Activated T-cell treated with anti-CD3 and anti-CD28 coated beads, Interleukin-2, amount 50 U/mL, for 24 hours (primary cell): Measurements from ENCODE around the gene ZFAND6.
A peak's percentile ranks its signal among the peaks of the same experiment; 100 is the strongest.

Experiments used
- DNase-seq: peaks from one replicate; pipeline ENCODE4 v3.0.0-alpha.2; 2020
- H3K27ac Mint-ChIP-seq: 2 replicates; pipeline ENCODE4 v1.8.0; 2020; ENCODE audit warnings: mild to moderate bottlenecking, mixed read lengths
- H3K27me3 Mint-ChIP-seq: 2 replicates; pipeline ENCODE4 v1.8.0; 2020; ENCODE audit warnings: mixed read lengths
- H3K36me3 Mint-ChIP-seq: 2 replicates; pipeline ENCODE4 v1.8.0; 2020; ENCODE audit warnings: low read depth, mixed read lengths
- H3K4me1 Mint-ChIP-seq: 2 replicates; pipeline ENCODE4 v1.8.0; 2020; ENCODE audit warnings: low read depth, mixed read lengths
- H3K4me3 Mint-ChIP-seq: 2 replicates; pipeline ENCODE4 v1.8.0; 2020; ENCODE audit warnings: mild to moderate bottlenecking, moderate library complexity, mixed read lengths
- H3K9me3 Mint-ChIP-seq: 2 replicates; pipeline ENCODE4 v1.8.0; 2020; ENCODE audit warnings: mixed read lengths

ZFAND6 gene

GRCh38 chr15:80068578-80068977 lies 9.1 kb downstream of the ZFAND6 start:
- H3K36me3 Mint-ChIP-seq = peaks cover 4% of the 10 kb centered on the region
- no peak overlapping the region for H3K27ac Mint-ChIP-seq
- H3K9me3 Mint-ChIP-seq = no peaks in the 10 kb centered on the region
- no peaks in the 10 kb centered on the region for H3K27me3 Mint-ChIP-seq
- no peak for DNase-seq
- H3K4me1 Mint-ChIP-seq = peaks cover 66% of the 10 kb centered on the region
- H3K4me3 Mint-ChIP-seq = no peak overlapping the region

- Mint-ChIP-seq H3K27ac (no peak overlapping the region), H3K4me3 (no peak overlapping the region), H3K4me1 (peaks cover 75% of the 10 kb centered on the region), H3K9me3 (no peaks in the 10 kb centered on the region), H3K36me3 (peaks cover 8% of the 10 kb centered on the region), H3K27me3 (no peaks in the 10 kb centered on the region)
- no peak for DNase-seq
Observed at GRCh38 chr15:80070840-80071239, 11.4 kb downstream of the ZFAND6 start.

GRCh38 chr15:80071652-80072051 lies 12.2 kb downstream of the ZFAND6 start:
- Mint-ChIP-seq H3K27ac (peak overlapping the region; percentile 10), H3K4me3 (peak overlapping the region; percentile 9), H3K4me1 (peaks cover 81% of the 10 kb centered on the region), H3K9me3 (no peaks in the 10 kb centered on the region), H3K27me3 (no peaks in the 10 kb centered on the region), H3K36me3 (peaks cover 8% of the 10 kb centered on the region)
- no peak for DNase-seq

GRCh38 chr15:80072285-80072994 lies 13.0 kb downstream of the ZFAND6 start:
- H3K27me3 Mint-ChIP-seq = no peaks in the 10 kb centered on the region
- no peak for DNase-seq
- H3K4me3 Mint-ChIP-seq = peak overlapping the region; percentile 88
- peaks cover 84% of the 10 kb centered on the region for H3K4me1 Mint-ChIP-seq
- H3K36me3 Mint-ChIP-seq = peaks cover 12% of the 10 kb centered on the region
- peak overlapping the region; percentile 69 for H3K27ac Mint-ChIP-seq
- H3K9me3 Mint-ChIP-seq = no peaks in the 10 kb centered on the region

- DNase-seq = no peak
- H3K27me3 Mint-ChIP-seq = no peaks in the 10 kb centered on the region
- H3K27ac Mint-ChIP-seq = no peak overlapping the region
- peaks cover 87% of the 10 kb centered on the region for H3K4me1 Mint-ChIP-seq
- H3K36me3 Mint-ChIP-seq = peaks cover 16% of the 10 kb centered on the region
- peak overlapping the region; percentile 88 for H3K4me3 Mint-ChIP-seq
- H3K9me3 Mint-ChIP-seq = no peaks in the 10 kb centered on the region
Observed at GRCh38 chr15:80073197-80073596, 13.7 kb downstream of the ZFAND6 start.

- no peak overlapping the region for H3K4me3 Mint-ChIP-seq
Observed at GRCh38 chr15:80076321-80077318, 17.1 kb downstream of the ZFAND6 start.

GRCh38 chr15:80081390-80081789 lies 21.9 kb downstream of the ZFAND6 start:
- peaks cover 46% of the 10 kb centered on the region for H3K4me1 Mint-ChIP-seq
- DNase-seq = no peak
- peaks cover 19% of the 10 kb centered on the region for H3K36me3 Mint-ChIP-seq
- no peaks in the 10 kb centered on the region for H3K9me3 Mint-ChIP-seq
- H3K27me3 Mint-ChIP-seq = no peaks in the 10 kb centered on the region
- no peak overlapping the region for H3K4me3 Mint-ChIP-seq
- no peak overlapping the region for H3K27ac Mint-ChIP-seq

More at GRCh38 chr15:80076321-80077318, 17.1 kb downstream of the ZFAND6 start:
- H3K36me3 Mint-ChIP-seq = peaks cover 22% of the 10 kb centered on the region
- no peaks in the 10 kb centered on the region for H3K27me3 Mint-ChIP-seq
- H3K9me3 Mint-ChIP-seq = no peaks in the 10 kb centered on the region
- DNase-seq = no peak
- H3K4me1 Mint-ChIP-seq = peaks cover 64% of the 10 kb centered on the region
- H3K27ac Mint-ChIP-seq = no peak overlapping the region

- Mint-ChIP-seq H3K4me3 (no peak overlapping the region), H3K4me1 (peaks cover 48% of the 10 kb centered on the region), H3K27ac (no peak overlapping the region), H3K36me3 (peaks cover 12% of the 10 kb centered on the region), H3K27me3 (no peaks in the 10 kb centered on the region), H3K9me3 (no peaks in the 10 kb centered on the region)
- no peak for DNase-seq
Observed at GRCh38 chr15:80087104-80087503, 27.6 kb downstream of the ZFAND6 start.

GRCh38 chr15:80090041-80090440 lies 30.6 kb downstream of the ZFAND6 start:
- Mint-ChIP-seq H3K27me3 (no peaks in the 10 kb centered on the region), H3K9me3 (no peaks in the 10 kb centered on the region), H3K36me3 (peaks cover 13% of the 10 kb centered on the region), H3K27ac (no peak overlapping the region), H3K4me3 (no peak overlapping the region), H3K4me1 (peaks cover 45% of the 10 kb centered on the region)
- DNase-seq = no peak

GRCh38 chr15:80090879-80091503 lies 31.5 kb downstream of the ZFAND6 start:
- Mint-ChIP-seq H3K27ac (no peak overlapping the region), H3K36me3 (peaks cover 11% of the 10 kb centered on the region), H3K4me1 (peaks cover 51% of the 10 kb centered on the region), H3K27me3 (no peaks in the 10 kb centered on the region), H3K9me3 (no peaks in the 10 kb centered on the region), H3K4me3 (no peak overlapping the region)
- no peak for DNase-seq

GRCh38 chr15:80093854-80094418 lies 34.5 kb downstream of the ZFAND6 start:
- Mint-ChIP-seq H3K27me3 (no peaks in the 10 kb centered on the region), H3K36me3 (peaks cover 7% of the 10 kb centered on the region), H3K4me1 (peaks cover 46% of the 10 kb centered on the region), H3K9me3 (no peaks in the 10 kb centered on the region), H3K27ac (peak overlapping the region; percentile 73), H3K4me3 (no peak overlapping the region)
- DNase-seq = peak; percentile 34

- H3K4me3 Mint-ChIP-seq = no peak overlapping the region
- peaks cover 8% of the 10 kb centered on the region for H3K36me3 Mint-ChIP-seq
- H3K9me3 Mint-ChIP-seq = no peaks in the 10 kb centered on the region
- H3K27ac Mint-ChIP-seq = no peak overlapping the region
- H3K4me1 Mint-ChIP-seq = peaks cover 51% of the 10 kb centered on the region
- DNase-seq = no peak
- H3K27me3 Mint-ChIP-seq = no peaks in the 10 kb centered on the region
Observed at GRCh38 chr15:80095511-80095910, 36.0 kb downstream of the ZFAND6 start.

- Mint-ChIP-seq H3K4me3 (no peak overlapping the region), H3K27me3 (no peaks in the 10 kb centered on the region), H3K9me3 (no peaks in the 10 kb centered on the region), H3K27ac (no peak overlapping the region), H3K36me3 (peaks cover 8% of the 10 kb centered on the region), H3K4me1 (peaks cover 50% of the 10 kb centered on the region)
- DNase-seq = no peak
Observed at GRCh38 chr15:80095969-80096368, 36.5 kb downstream of the ZFAND6 start.

- Mint-ChIP-seq H3K4me1 (peaks cover 56% of the 10 kb centered on the region), H3K27ac (no peak overlapping the region), H3K9me3 (no peaks in the 10 kb centered on the region), H3K36me3 (peaks cover 17% of the 10 kb centered on the region), H3K27me3 (no peaks in the 10 kb centered on the region), H3K4me3 (no peak overlapping the region)
- DNase-seq = no peak
Observed at GRCh38 chr15:80098341-80098740, 38.9 kb downstream of the ZFAND6 start.
